HepG2 (cell line): ENCODE data around the gene CCM2. TPM values are rescaled to one million over a fixed set of nuclear protein-coding genes. Genes with fewer than 3 reads are reported as not detected.

Source experiments
- AGO1 ChIP-seq: fragments of 200-400 bp; formaldehyde crosslinking; IDR thresholded peaks from 2 replicates; pipeline ENCODE4 v1.6.1; 2017; ENCODE audit warnings: mild to moderate bottlenecking, low read depth, low read length, moderate library complexity; ENCODE audit not compliant: poor library complexity, severe bottlenecking
- CREM ChIP-seq, 2 experiments: sonication (generic) in 1 of 2; formaldehyde crosslinking in 1 of 2; IDR thresholded peaks; 2 replicates each; pipeline versions ENCODE4 v1.4.0 to v1.6.1; 2016 to 2020; ENCODE audit warnings: antibody characterized with exemption in 1 of 2, mild to moderate bottlenecking in 1 of 2, missing genetic modification reagents in 1 of 2
- ELF1 ChIP-seq: sonication (generic); formaldehyde crosslinking; IDR thresholded peaks from 2 replicates; pipeline ENCODE4 v1.4.0; 2020; ENCODE audit warnings: missing genetic modification reagents
- GZF1 ChIP-seq: sonication (generic); formaldehyde crosslinking; IDR thresholded peaks from 2 replicates; pipeline ENCODE4 v1.5.1; 2020; ENCODE audit warnings: mild to moderate bottlenecking, missing genetic modification reagents
- HHEX ChIP-seq: IDR thresholded peaks from 2 replicates; pipeline ENCODE4 v1.6.1; 2016; ENCODE audit warnings: control low read depth
- KAT8 ChIP-seq: IDR thresholded peaks from 2 replicates; pipeline ENCODE4 v1.6.1; 2016; ENCODE audit warnings: missing genetic modification reagents, missing compliant biosample characterization
- LBX2 ChIP-seq: sonication (generic); formaldehyde crosslinking; IDR thresholded peaks from 2 replicates; pipeline ENCODE4 v1.5.0; 2020; ENCODE audit warnings: missing genetic modification reagents, mild to moderate bottlenecking, borderline replicate concordance
- NBN ChIP-seq: fragments of 450-650 bp; conservative IDR thresholded peaks from 2 replicates; pipeline ENCODE4 v1.6.1; 2017
- PITX1 ChIP-seq: sonication (generic); formaldehyde crosslinking; IDR thresholded peaks from 2 replicates; pipeline ENCODE4 v1.5.1; 2020; ENCODE audit warnings: mild to moderate bottlenecking, missing genetic modification reagents
- PLSCR1 ChIP-seq: sonication (generic); formaldehyde crosslinking; IDR thresholded peaks from 2 replicates; pipeline ENCODE4 v1.5.0; 2020; ENCODE audit warnings: missing genetic modification reagents, mild to moderate bottlenecking, borderline replicate concordance
- POLR2A ChIP-seq, 2 experiments: IDR thresholded peaks; 2 replicates each; pipeline ENCODE4 v1.6.1; 2011; ENCODE audit warnings: low read depth in 2 of 2, low read length in 2 of 2, mild to moderate bottlenecking in 1 of 2, moderate library complexity in 1 of 2; ENCODE audit not compliant: insufficient read depth in 1 of 2
- REXO4 ChIP-seq: sonication (generic); formaldehyde crosslinking; IDR thresholded peaks from 2 replicates; pipeline ENCODE4 v1.8.0; 2022; ENCODE audit warnings: missing genetic modification reagents, mild to moderate bottlenecking, borderline replicate concordance
- RFX5 ChIP-seq: IDR thresholded peaks from 2 replicates; pipeline ENCODE4 v1.6.1; 2011; ENCODE audit warnings: low read depth, low read length, improper control_type of control experiment
- SOX6 ChIP-seq, 2 experiments: fragments of 450-650 bp in 1 of 2; sonication (generic) in 1 of 2; formaldehyde crosslinking in 1 of 2; IDR thresholded peaks; 2 replicates each; pipeline versions ENCODE4 v1.4.0 to v1.6.1; 2017 to 2020; ENCODE audit warnings: antibody characterized with exemption in 1 of 2, mild to moderate bottlenecking in 1 of 2, missing genetic modification reagents in 1 of 2
- SP1 ChIP-seq, 2 experiments: fragments of 450-650 bp in 1 of 2; sonication (generic) in 1 of 2; formaldehyde crosslinking in 1 of 2; IDR thresholded peaks; 2 replicates each; pipeline versions ENCODE4 v1.4.0 to v1.6.1; 2016 to 2020; ENCODE audit warnings: missing genetic modification reagents in 1 of 2
- SSRP1 ChIP-seq: IDR thresholded peaks from 2 replicates; pipeline ENCODE4 v1.6.1; 2016; ENCODE audit warnings: control low read depth
- SUZ12 ChIP-seq: fragments of 150-350 bp; IDR thresholded peaks from 2 replicates; pipeline ENCODE4 v1.6.1; 2014; ENCODE audit warnings: low read depth, low read length
- U2AF1 ChIP-seq: fragments of 200-400 bp; formaldehyde crosslinking; optimal IDR thresholded peaks from 2 replicates; pipeline ENCODE3; 2017; ENCODE audit warnings: mild to moderate bottlenecking, low read depth, low read length
- UBTF ChIP-seq: sonication (generic); formaldehyde crosslinking; IDR thresholded peaks from 2 replicates; pipeline ENCODE4 v1.4.0; 2020; ENCODE audit warnings: mild to moderate bottlenecking, missing genetic modification reagents
- ZBTB14 ChIP-seq: sonication (generic); formaldehyde crosslinking; IDR thresholded peaks from 2 replicates; pipeline ENCODE4 v1.4.0; 2020; ENCODE audit warnings: missing genetic modification reagents
- ZNF326 ChIP-seq: sonication (generic); formaldehyde crosslinking; IDR thresholded peaks from 2 replicates; pipeline ENCODE4 v1.4.0; 2020; ENCODE audit warnings: missing genetic modification reagents, borderline replicate concordance
- ZNF333 ChIP-seq: sonication (generic); formaldehyde crosslinking; IDR thresholded peaks from 2 replicates; pipeline ENCODE4 v1.4.0; 2020; ENCODE audit warnings: mild to moderate bottlenecking, missing genetic modification reagents, borderline replicate concordance
- ZNF576 ChIP-seq: sonication (generic); formaldehyde crosslinking; IDR thresholded peaks from 2 replicates; pipeline ENCODE4 v1.4.0; 2020; ENCODE audit warnings: mild to moderate bottlenecking, missing genetic modification reagents
- ZNF605 ChIP-seq: sonication (generic); formaldehyde crosslinking; IDR thresholded peaks from 2 replicates; pipeline ENCODE4 v1.8.0; 2022; ENCODE audit warnings: mild to moderate bottlenecking, missing genetic modification reagents
- ZNF607 ChIP-seq: sonication (generic); formaldehyde crosslinking; IDR thresholded peaks from 2 replicates; pipeline ENCODE4 v1.5.1; 2020; ENCODE audit warnings: missing genetic modification reagents, mild to moderate bottlenecking, borderline replicate concordance
- polyA plus RNA-seq, 8 experiments: library from polyadenylated mRNA; depleted of rRNA in 3 of 8; stranded (reverse) in 7 of 8; unstranded in 1 of 8; fragments of >200 nt; fragmentation: Illumina TruSeq in 4 of 8; extraction: Trizol in 4 of 8; gene quantifications; 2 replicates each; pipeline versions ENCODE4 v1.2.1 to v1.2.3, GENCODE V29; 2011 to 2016; ENCODE audit warnings: low read depth in 4 of 8, missing spikeins in 1 of 8, mixed read lengths in 1 of 8; ENCODE audit not compliant: insufficient read depth in 1 of 8
- total RNA-seq, 5 experiments: library from RNA; depleted of rRNA; stranded (reverse); fragments of >200 nt; fragmentation: Illumina TruSeq; extraction: Trizol; gene quantifications; 2 replicates each; pipeline ENCODE4 v1.2.3, GENCODE V29; 2016; ENCODE audit warnings: low read depth in 1 of 5

The CCM2 gene
- total and polyA plus RNA-seq, 2 of the 13 experiments (the other 11 are each of a cell fraction or from before 2014, with no cell fraction given), result 13.7 to 15.8 TPM

GRCh38 chr7:45111298-45112223, 111.6 kb downstream of the CCM2 start, which contains the start of gene TBRG4 (continued):
- TF ChIP-seq PITX1 (CRISPR knock-in tag) (peak; percentile 62; the same call in 1 of the 2 replicates), ZNF333 (CRISPR knock-in tag) (peak; percentile 97), SSRP1 (CRISPR knock-in tag) (no peak), LBX2 (CRISPR knock-in tag) (peak; percentile 84; the same call in 1 of the 2 replicates), HHEX (CRISPR knock-in tag) (no peak), ELF1 (CRISPR knock-in tag) (peak; percentile 98), SOX6 (IDR thresholded peaks at IDR 0.05) (no peak), SOX6 (CRISPR knock-in tag; IDR thresholded peaks at IDR 0.05) (peak; percentile 88), SP1 (IDR thresholded peaks at IDR 0.05) (no peak), SP1 (CRISPR knock-in tag; IDR thresholded peaks at IDR 0.05) (peak; percentile 95), SUZ12 (no peak), REXO4 (no peak), PLSCR1 (CRISPR knock-in tag) (no peak; the same call in 1 of the 2 replicates), ZBTB14 (CRISPR knock-in tag) (peak; percentile 72), U2AF1 (peak; percentile 95), ZNF607 (CRISPR knock-in tag) (peak; percentile 96), AGO1 (peak; percentile 73), ZNF605 (CRISPR knock-in tag) (0 out of 2 replicates have a peak, but pooled peaks have one; percentile 78), UBTF (CRISPR knock-in tag) (peak; percentile 93), POLR2A (IDR thresholded peaks at IDR 0.05; ENCODE audit: insufficient read depth in 1 of 2, low read depth in 2 of 2, low read length in 2 of 2) (peak; percentile 97), NBN (no peak), ZNF576 (0 out of 2 replicates have a peak, but pooled peaks have one; percentile 49), KAT8 (CRISPR knock-in tag) (peak; percentile 98), GZF1 (CRISPR knock-in tag) (peak; percentile 52; the same call in 1 of the 2 replicates), RFX5 (no peak; the same call in 1 of the 2 replicates), CREM (IDR thresholded peaks at IDR 0.05) (peak; percentile 99), CREM (CRISPR knock-in tag; IDR thresholded peaks at IDR 0.05) (peak; percentile 95), ZNF326 (CRISPR knock-in tag) (no peak)
